Stimulated activated CD8-positive, alpha-beta memory T cell treated with anti-CD3 and anti-CD28 coated beads, Interleukin-2, amount 100 ng/mL, for 48 hours (primary cell): Measurements from ENCODE around the gene COL8A2.

Source experiments
- DNase-seq, 2 donors: peaks; one replicate each; pipeline ENCODE4 v3.0.0-alpha.2; 2020; ENCODE audit warnings: low read depth in 2 of 2

The COL8A2 gene

GRCh38 chr1:36114371-36114770 is 10.7 kb downstream of the COL8A2 start:
- DNase-seq, result no peak

GRCh38 chr1:36112823-36113222 is 12.2 kb downstream of the COL8A2 start:
- no peak for DNase-seq

GRCh38 chr1:36111151-36111550 is 13.9 kb downstream of the COL8A2 start:
- no peak for DNase-seq

GRCh38 chr1:36109041-36109679 is 15.9 kb downstream of the COL8A2 start:
- DNase-seq, result no peak

- DNase-seq, result no peak
These were observed 16.7 kb downstream of the COL8A2 start for GRCh38 chr1:36108314-36108713.

GRCh38 chr1:36107394-36107793 is 17.6 kb downstream of the COL8A2 start:
- no peak for DNase-seq

GRCh38 chr1:36106269-36106668 is 18.8 kb downstream of the COL8A2 start:
- no peak for DNase-seq

- no peak for DNase-seq
These were observed 23.5 kb downstream of the COL8A2 start for GRCh38 chr1:36101546-36101945.

- DNase-seq, result no peak
These were observed 24.6 kb downstream of the COL8A2 start for GRCh38 chr1:36100376-36100775.

GRCh38 chr1:36099681-36100341 is 25.2 kb downstream of the COL8A2 start:
- peak; percentile 61 to 67 for DNase-seq

- DNase-seq, result no peak
These were observed 26.2 kb downstream of the COL8A2 start for GRCh38 chr1:36098650-36099365.

GRCh38 chr1:36097693-36098585 is 27.1 kb downstream of the COL8A2 start:
- no peak for DNase-seq

GRCh38 chr1:36096500-36097432 is 28.3 kb downstream of the COL8A2 start:
- DNase-seq, result no peak

- DNase-seq, result no peak
These were observed 29.1 kb downstream of the COL8A2 start for GRCh38 chr1:36095760-36096405.

- DNase-seq, result no peak
These were observed 30.4 kb downstream of the COL8A2 start for GRCh38 chr1:36094621-36095061.

- DNase-seq, result no peak
These were observed 31.1 kb downstream of the COL8A2 start for GRCh38 chr1:36093929-36094328.

- DNase-seq, result no peak
These were observed 31.8 kb downstream of the COL8A2 start for GRCh38 chr1:36093226-36093625.

GRCh38 chr1:36092798-36093185 is 32.2 kb downstream of the COL8A2 start:
- DNase-seq, result no peak

- no peak for DNase-seq
These were observed 32.7 kb downstream of the COL8A2 start for GRCh38 chr1:36092166-36092797.

- no peak for DNase-seq
These were observed 33.3 kb downstream of the COL8A2 start for GRCh38 chr1:36091698-36092097.
